Activated T-helper 1 cell treated with anti-CD3 and anti-CD28 coated beads, Interleukin-2, amount 50 U/mL, for 16 hours (primary cell): ENCODE measurements around the gene SNRPA.

ENCODE experiments used
- DNase-seq, 2 donors: peaks; one replicate each; pipeline ENCODE4 v3.0.0-alpha.2; 2020; ENCODE audit warnings: low read depth in 1 of 2, low spot score in 1 of 2

Gene SNRPA

GRCh38 chr19:40800339-40800996 is 49.5 kb downstream of the SNRPA start:
- DNase-seq: no peak

GRCh38 chr19:40800997-40801377 is 50.0 kb downstream of the SNRPA start:
- DNase-seq: no peak

GRCh38 chr19:40801426-40802299 is 50.7 kb downstream of the SNRPA start:
- DNase-seq: no peak

GRCh38 chr19:40802300-40803169 is 51.5 kb downstream of the SNRPA start:
- no peak for DNase-seq

- no peak for DNase-seq
Measured at GRCh38 chr19:40803170-40803856, 52.3 kb downstream of the SNRPA start.

- peak in 1 of 2 donors; percentile 34 for DNase-seq
Measured at GRCh38 chr19:40803857-40804782, 53.1 kb downstream of the SNRPA start.

GRCh38 chr19:40804783-40805242 is 53.8 kb downstream of the SNRPA start:
- no peak for DNase-seq

- no peak for DNase-seq
Measured at GRCh38 chr19:40805258-40805868, 54.4 kb downstream of the SNRPA start.

GRCh38 chr19:40806423-40807146 is 55.6 kb downstream of the SNRPA start:
- DNase-seq: peak; percentile 54 to 65

GRCh38 chr19:40807147-40808020 is 56.4 kb downstream of the SNRPA start:
- DNase-seq: no peak

GRCh38 chr19:40808021-40808325 is 57.0 kb downstream of the SNRPA start:
- no peak for DNase-seq

GRCh38 chr19:40808497-40808896 is 57.5 kb downstream of the SNRPA start:
- DNase-seq: no peak

- no peak for DNase-seq
Measured at GRCh38 chr19:40809358-40810086, 58.5 kb downstream of the SNRPA start.

- DNase-seq: no peak
Measured at GRCh38 chr19:40810160-40810559, 59.2 kb downstream of the SNRPA start.

- DNase-seq: peak in 1 of 2 donors; percentile 38
Measured at GRCh38 chr19:40810649-40811408, 59.8 kb downstream of the SNRPA start.
